Hypothalamus (tissue), 51 donors: ENCODE data around the gene DNAJB5.
"Not testable (repeated sequence)": the region's sequence is repeated elsewhere in the genome, so short reads cannot be mapped to it uniquely, and the experiment has no call there.

Source experiments
- DNase-seq, 51 donors: peaks; one replicate each; lab custom pipeline; 2025; lab: John Stamatoyannopoulos, UW

Gene DNAJB5

GRCh38 chr9:34997379-34997781 lies 7.8 kb downstream of the DNAJB5 start:
- DNase-seq, result no peak

- no peak for DNase-seq
Measured at GRCh38 chr9:34998266-34998665, 8.7 kb downstream of the DNAJB5 start.

GRCh38 chr9:34999576-34999975 lies 10.0 kb downstream of the DNAJB5 start:
- DNase-seq, result no peak

GRCh38 chr9:35000535-35001284 lies 11.2 kb downstream of the DNAJB5 start:
- no peak for DNase-seq

GRCh38 chr9:35001285-35001677 lies 11.7 kb downstream of the DNAJB5 start:
- DNase-seq, result no peak

DNA sequence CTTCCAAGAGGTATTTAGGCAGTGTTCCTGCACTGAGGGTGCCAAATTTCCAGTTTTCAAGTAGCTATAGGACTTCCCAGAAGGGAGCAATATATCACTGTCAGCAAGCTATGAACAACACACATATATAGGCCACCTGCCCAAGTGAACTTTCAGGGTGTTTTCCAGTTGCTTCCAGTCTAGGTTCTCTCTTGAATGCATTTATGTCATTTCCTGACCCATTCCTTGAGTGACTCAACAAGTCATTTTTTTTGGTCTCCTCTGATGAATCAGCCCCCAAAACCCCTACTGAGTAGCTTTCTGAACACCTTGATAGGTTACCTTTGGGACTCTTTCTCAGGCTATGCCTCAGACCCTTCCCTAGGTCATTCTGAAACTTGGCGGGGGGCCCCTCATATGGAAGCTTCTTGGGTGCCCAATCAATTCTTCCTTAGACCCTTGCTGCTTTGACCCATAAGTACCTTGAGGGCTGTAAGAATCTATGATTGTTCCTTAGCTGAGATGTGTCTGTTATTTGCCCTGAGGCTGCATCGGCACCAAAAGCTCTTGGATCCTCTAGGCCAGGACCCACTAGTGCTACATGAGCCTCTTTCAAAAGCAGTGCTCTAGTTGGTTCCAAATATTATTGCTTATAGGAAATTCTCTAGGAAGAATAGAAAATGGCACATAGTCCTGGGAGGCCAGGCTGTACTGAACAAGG lies 12.4 kb downstream of the DNAJB5 start:
- no peak for DNase-seq

- no peak for DNase-seq
Measured at GRCh38 chr9:35002623-35003022, 13.1 kb downstream of the DNAJB5 start.

DNA sequence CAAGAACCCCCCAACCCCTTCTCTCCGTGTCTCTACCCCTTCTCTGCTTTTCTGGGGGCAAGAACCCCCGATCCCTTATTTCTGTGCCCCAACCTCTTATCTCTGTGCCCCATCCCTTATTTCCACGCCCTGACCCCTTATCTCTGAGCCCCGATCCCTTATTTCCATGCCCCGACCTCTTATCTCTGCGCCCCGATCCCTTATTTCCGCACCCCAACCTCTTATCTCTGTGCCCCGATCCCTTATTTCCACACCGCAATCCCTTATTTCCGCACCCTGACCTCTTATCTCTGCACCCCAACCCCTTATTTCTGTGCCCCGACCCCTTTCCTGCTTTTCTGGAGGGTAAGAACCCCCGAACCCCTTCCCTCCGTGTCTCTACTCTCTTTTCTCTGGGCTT lies 14.8 kb downstream of the DNAJB5 start:
- not testable (repeated sequence) for DNase-seq

DNA sequence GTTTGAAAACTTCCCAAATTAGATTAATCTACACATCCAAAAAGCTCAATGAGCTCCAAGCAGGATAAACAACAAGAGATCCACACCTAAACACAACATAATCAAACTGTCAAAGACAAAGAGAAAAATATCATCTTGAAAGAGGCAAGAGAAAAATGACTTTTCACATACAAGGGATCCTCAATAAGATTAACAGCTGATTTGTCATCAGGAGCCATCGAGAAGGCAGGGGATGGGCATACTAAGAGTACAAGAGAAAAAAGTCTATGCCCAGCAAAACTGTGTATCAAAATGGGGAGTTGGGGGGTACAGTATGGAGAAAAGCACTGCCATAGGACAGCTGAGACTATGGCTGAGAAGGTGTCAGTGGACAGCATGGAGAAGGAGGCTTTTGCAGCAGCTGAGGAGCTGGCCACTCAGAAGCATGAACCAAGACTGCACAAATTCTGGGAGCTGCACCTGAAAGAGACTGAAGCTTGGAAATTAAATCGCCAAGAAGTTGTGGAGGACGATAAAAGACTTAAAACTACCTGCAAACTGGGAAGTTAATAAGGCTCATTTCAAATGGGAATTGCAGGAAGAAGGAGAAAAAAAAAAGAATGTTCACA lies 20.9 kb downstream of the DNAJB5 start:
- no peak for DNase-seq

DNA sequence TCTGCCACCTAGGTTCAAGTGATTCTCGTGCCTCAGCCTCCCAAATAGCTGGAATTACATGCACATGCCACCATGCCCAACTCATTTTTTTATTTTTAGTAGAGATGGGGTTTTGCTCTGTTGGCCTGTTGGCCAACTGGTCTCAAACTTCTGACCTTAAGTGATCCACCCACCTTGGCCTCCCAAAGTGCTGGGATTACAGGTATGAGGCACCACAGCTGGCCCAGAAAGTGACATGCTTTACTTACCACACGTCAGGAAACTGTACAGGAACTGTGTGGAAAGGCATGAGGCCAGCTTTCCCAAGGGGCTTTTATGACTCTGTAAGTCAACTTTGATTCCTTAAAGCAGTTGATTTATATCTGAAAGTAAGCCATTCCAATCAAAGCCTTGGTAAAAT lies 25.0 kb downstream of the DNAJB5 start:
- DNase-seq, result no peak

- not testable (repeated sequence) for DNase-seq
Measured at GRCh38 chr9:35023443-35023842, 33.9 kb downstream of the DNAJB5 start.

DNA sequence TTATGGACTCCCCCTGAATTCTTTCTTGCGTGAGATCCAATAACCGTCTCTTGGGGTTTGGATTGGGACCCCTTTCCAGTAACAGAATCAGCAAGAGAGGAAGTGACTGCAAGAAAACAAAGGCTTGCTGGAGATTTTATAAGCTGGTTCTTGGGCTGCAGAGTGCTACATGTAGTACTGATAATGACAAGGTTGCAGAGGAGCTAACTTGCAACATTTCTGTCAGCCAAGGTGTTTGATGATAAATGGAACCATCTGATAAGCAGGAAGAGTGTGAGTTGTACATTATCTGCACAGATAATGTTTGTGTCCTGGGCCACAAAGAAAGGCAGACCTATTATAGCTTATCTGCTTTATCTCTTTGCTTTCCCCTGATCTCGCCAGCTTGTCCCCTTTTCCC lies 37.1 kb downstream of the DNAJB5 start:
- no peak for DNase-seq

- no peak for DNase-seq
Measured at GRCh38 chr9:35027374-35027773, 37.8 kb downstream of the DNAJB5 start.

GRCh38 chr9:35027860-35028259 lies 38.3 kb downstream of the DNAJB5 start:
- no peak for DNase-seq

DNA sequence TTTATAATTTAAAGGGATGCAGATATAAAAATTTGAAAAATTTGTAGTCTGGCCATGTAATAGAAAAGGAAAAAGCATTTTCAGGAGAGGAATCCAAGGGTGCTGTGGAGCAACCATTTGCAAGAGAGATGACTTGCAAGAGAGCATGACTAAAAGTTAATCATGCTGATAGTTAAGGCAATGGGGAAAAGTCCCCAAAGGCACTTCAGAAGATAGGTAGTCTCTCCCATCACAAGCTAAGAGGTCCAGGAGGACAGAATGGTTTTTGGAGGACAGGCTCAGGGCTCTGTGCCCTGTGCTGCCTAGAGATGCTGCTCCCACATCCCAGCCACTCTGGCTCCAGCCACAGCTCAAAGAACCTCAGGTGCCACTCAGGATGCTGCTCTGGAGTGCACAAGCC lies 38.8 kb downstream of the DNAJB5 start:
- DNase-seq, result no peak

- no peak for DNase-seq
Measured at GRCh38 chr9:35029241-35029640, 39.7 kb downstream of the DNAJB5 start.

GRCh38 chr9:35029852-35030251 lies 40.3 kb downstream of the DNAJB5 start:
- no peak for DNase-seq

GRCh38 chr9:35033101-35033500 lies 43.6 kb downstream of the DNAJB5 start:
- no peak for DNase-seq

- no peak for DNase-seq
Measured at GRCh38 chr9:35035851-35036701, 46.5 kb downstream of the DNAJB5 start.

- DNase-seq, result no peak
Measured at GRCh38 chr9:35042081-35042604, 52.6 kb downstream of the DNAJB5 start.
